ENCODE results near the gene TRPC3.

The TRPC3 gene

GRCh38 chr4:121973816-121974215 lies 22.0 kb upstream of the TRPC3 start:
- H3K4me3 ChIP-seq (ENCODE audit: control insufficient read depth, low read depth, low read length): no peak overlapping the region
- TF ChIP-seq CTCF (IDR thresholded peaks at IDR 0.05; ENCODE audit: control insufficient read depth, insufficient read depth, low read depth, low read length, missing control alignments): no peak
- no peak for DNase-seq (ENCODE audit: low read depth)

GRCh38 chr4:121968859-121969258 lies 17.0 kb upstream of the TRPC3 start:
- no peak for DNase-seq (ENCODE audit: low read depth)
- H3K4me3 ChIP-seq (ENCODE audit: control insufficient read depth, low read depth, low read length): no peak overlapping the region
- no peak for TF ChIP-seq CTCF (IDR thresholded peaks at IDR 0.05; ENCODE audit: control insufficient read depth, insufficient read depth, low read depth, low read length, missing control alignments)

- no peak for TF ChIP-seq CTCF (IDR thresholded peaks at IDR 0.05; ENCODE audit: control insufficient read depth, insufficient read depth, low read depth, low read length, missing control alignments)
- DNase-seq (ENCODE audit: low read depth): no peak
- H3K4me3 ChIP-seq (ENCODE audit: control insufficient read depth, low read depth, low read length): no peak overlapping the region
Observed at GRCh38 chr4:121964958-121965357, 13.1 kb upstream of the TRPC3 start.

- H3K4me3 ChIP-seq (ENCODE audit: control insufficient read depth, low read depth, low read length): no peak overlapping the region
- TF ChIP-seq CTCF (IDR thresholded peaks at IDR 0.05; ENCODE audit: control insufficient read depth, insufficient read depth, low read depth, low read length, missing control alignments): no peak
- no peak for DNase-seq (ENCODE audit: low read depth)
Observed at GRCh38 chr4:121960818-121961217, 9.0 kb upstream of the TRPC3 start.

GRCh38 chr4:121958777-121959176 lies 6.9 kb upstream of the TRPC3 start:
- TF ChIP-seq CTCF (IDR thresholded peaks at IDR 0.05; ENCODE audit: control insufficient read depth, insufficient read depth, low read depth, low read length, missing control alignments): no peak
- no peak overlapping the region for H3K4me3 ChIP-seq (ENCODE audit: control insufficient read depth, low read depth, low read length)
- DNase-seq (ENCODE audit: low read depth): no peak

- DNase-seq (ENCODE audit: low read depth): no peak
- TF ChIP-seq CTCF (IDR thresholded peaks at IDR 0.05; ENCODE audit: control insufficient read depth, insufficient read depth, low read depth, low read length, missing control alignments): no peak
- no peak overlapping the region for H3K4me3 ChIP-seq (ENCODE audit: control insufficient read depth, low read depth, low read length)
Observed at GRCh38 chr4:121957266-121957665, 5.4 kb upstream of the TRPC3 start.

- H3K4me3 ChIP-seq (ENCODE audit: control insufficient read depth, low read depth, low read length): no peak overlapping the region
- TF ChIP-seq CTCF (IDR thresholded peaks at IDR 0.05; ENCODE audit: control insufficient read depth, insufficient read depth, low read depth, low read length, missing control alignments): no peak
- no peak for DNase-seq (ENCODE audit: low read depth)
Observed at GRCh38 chr4:121953860-121954259, 2.0 kb upstream of the TRPC3 start.

Measured in AG09309 (cell line).